HuH-7 (cell line): ENCODE results near the gene TGM5.
"Not testable (repeated sequence)": the region's sequence is repeated elsewhere in the genome, so short reads cannot be mapped to it uniquely, and the experiment has no call there.

Source experiments
- DNase-seq: peaks from one replicate; pipeline ENCODE4 v3.0.0; 2011; ENCODE audit warnings: low spot score

Gene TGM5

GRCh38 chr15:43214592-43215295, 52.0 kb downstream of the TGM5 start:
- DNase-seq = no peak

DNA sequence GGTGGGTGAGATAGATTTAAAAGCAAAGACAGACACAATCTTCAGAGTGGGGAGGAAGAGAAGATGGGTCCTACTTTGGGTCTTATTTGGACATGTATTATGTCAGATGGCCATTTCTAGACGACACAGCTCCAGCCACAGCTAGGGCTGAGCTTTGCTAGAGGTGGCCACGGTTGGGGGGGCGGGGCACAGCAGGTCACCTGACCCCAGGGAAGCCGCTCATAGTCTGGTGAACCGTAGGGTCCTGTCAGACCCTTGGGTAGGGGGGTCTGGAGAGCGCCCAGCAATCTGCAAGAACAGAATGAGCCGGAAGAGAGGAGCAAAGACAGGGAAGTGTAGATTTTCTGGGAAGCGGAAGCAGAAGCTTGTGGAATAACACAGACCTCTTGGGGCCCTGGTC, 52.6 kb downstream of the TGM5 start:
- DNase-seq = no peak

DNA sequence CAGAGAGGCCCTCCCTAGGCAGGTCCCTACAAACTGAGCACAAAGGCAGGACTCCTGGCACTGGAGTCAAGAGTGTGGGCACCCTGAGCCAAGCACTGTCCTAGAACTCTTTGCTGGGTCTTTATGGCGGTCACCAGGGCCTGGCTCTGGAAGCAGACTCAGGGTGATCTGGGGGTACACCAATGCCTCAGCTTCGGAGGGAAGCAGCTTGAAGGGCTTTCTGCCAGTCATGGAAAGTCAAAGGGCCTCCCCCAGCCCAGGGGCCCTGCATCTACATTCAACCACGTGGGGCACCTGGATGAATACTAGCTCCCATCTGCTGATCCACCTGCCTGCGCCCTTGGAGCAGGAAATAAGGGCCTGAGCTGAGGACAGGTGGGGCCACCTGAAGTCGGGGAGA, 53.3 kb downstream of the TGM5 start:
- no peak for DNase-seq

- no peak for DNase-seq
Observed at GRCh38 chr15:43212951-43213350, 53.8 kb downstream of the TGM5 start.

GRCh38 chr15:43212299-43212698, 54.4 kb downstream of the TGM5 start:
- DNase-seq = no peak

- DNase-seq = no peak
Observed at GRCh38 chr15:43211224-43211735, 55.4 kb downstream of the TGM5 start.

- DNase-seq = no peak
Observed at GRCh38 chr15:43210807-43211206, 55.9 kb downstream of the TGM5 start.

DNA sequence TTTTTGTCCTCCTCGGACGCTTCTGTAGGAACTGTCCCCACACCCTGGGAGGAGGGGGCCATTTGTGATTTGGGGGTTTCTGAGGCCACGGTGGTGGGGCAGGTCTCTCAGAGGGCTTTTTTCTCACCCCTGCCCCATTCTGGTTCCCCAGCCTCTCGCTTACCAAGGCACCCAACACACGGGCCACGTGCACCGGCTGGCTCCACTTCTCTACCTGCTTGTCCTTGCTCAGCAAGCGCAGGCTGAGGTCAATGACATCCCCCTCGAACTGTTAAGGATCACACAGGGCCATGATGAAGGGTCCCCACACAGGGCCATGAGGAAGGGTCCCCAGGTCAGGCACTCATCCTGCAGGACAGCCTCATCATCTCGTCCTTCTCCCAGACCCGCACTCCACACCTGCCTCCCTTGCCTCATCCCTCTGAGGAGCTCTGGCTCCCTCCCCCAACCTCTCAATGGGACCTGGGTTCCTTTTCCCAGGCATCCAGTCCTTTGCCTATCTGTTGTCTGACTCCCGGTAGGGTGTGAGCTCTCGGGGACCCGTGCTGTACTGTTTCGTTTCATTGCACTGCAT, 56.5 kb downstream of the TGM5 start:
- DNase-seq = no peak

- peak; percentile 70 for DNase-seq
Observed at GRCh38 chr15:43209059-43209824, 57.5 kb downstream of the TGM5 start.

DNA sequence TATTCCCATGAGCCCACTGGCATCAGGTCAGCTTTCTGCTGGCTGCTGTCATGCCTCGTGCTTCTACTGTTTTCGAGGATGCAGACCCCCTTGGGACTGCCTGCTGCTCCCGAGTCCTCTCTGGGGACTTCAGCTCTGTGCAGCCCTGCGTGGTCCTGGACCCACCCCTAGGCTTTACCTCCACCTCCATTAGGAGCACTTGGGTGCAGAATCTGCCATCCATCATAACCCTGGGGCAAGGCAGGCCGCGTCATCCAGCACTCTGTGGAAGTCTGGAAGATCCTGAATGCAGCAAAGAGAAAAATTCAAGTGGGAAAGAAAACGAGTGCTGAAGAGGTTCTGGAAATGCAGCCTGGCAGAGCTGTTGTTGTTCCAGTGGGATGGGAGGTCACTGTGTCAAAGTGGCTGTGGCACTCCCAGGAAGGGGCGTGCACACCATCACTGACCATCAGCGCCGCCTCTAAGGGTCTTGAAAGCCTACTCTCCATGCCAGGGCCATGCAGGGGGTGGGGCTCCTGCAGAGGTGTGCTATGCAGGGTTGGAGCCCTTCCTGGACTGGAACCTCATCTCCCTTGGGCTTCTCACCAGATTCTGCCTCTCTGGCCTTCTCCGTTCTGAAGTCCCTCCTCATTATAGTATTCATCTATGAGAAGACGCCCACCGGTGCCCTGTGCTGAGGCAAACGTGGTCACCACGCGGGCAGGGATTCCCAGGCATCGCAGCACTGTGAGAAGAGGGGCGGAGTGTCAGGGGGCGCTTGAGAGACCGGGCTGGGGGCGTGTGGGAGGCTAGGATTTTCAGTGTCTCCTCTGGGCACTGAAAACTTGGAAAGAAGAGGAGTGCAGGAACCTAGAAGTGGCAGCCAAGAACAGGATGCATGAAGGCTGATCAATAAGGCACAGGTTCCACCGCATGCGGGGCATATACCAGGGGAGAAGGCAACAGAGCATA, 58.4 kb downstream of the TGM5 start:
- no peak for DNase-seq

- DNase-seq = no peak
Observed at GRCh38 chr15:43207024-43207423, 59.7 kb downstream of the TGM5 start.

DNA sequence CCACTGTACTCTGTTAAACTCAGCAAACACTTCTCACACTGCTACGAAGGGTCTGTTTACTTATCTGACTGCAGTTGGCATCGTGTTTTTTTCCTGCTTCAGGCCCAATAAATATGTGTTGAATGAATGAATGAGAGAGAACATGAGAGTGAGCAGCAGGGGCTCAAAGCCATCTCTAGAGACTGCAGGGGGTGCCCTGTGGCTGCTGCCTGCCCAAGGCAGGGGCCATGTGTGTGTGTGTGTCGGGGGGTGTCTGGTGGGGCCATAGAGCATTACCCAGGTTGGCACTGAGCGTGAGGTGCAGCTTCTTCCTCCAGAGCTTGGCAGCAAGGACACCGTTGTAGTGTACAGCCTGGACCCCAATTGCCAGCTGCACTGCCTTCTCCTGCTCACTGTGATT, 60.7 kb downstream of the TGM5 start:
- no peak for DNase-seq

DNA sequence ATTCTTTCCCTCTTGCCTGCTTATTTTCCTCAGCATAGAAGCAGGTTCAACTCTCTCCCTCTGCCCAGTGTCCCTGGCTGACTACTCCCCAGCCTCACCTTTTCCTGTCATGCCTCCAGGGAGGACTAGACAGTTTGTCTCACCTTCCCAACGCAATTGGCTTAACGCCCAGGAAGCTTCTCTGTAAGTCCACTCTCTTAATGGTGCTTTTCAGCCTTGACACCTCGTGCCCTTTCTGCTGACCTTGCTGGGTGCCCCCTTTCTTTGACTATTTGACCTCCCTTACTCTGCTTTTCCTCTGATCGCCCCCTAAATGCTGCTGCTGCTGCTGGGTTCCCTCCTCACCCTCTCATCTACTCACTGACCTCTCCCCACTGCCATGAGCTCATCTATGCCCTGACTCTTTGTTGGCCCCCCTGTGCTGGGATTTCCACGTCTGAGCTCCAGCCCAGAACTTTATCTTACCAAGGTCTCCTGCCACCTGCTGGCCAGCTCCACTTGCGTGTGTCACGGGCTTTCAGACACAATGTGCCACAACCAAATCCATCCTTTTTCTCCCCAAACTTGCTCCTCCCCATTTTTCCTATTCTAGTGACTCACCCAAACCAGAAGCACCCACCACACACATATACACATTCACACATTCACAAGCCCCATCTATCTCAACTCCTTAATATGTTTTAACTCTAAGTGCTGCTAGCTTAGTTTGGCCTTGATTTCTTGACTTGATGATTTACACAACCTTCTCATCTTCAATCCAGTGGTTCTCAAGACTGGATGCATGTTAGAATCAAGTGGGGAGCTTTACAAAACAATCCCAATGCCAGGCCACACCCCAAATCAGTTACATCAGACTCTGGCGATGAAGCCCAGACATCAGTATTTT, 62.5 kb downstream of the TGM5 start:
- DNase-seq = peak; percentile 65

- DNase-seq = no peak
Observed at GRCh38 chr15:43199945-43200488, 66.7 kb downstream of the TGM5 start.

DNA sequence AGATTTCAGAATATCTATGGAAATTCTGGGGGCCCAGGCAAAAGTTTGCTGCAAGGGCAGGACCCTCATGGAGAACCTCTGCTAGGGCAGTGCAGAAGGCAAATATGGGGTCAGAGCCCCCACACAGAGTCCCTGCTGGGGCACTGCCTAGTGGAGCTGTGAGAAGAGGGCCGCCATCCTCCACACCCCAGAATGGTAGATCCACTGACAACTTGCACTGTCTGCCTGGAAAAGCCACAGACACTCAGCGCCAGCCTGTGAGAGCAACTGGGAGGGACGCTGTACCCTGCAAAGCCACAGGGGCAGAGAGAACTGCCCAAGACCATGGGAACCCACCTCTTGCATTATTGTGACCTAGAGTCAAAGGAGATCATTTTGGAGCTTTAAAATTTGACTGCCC, 67.7 kb downstream of the TGM5 start:
- DNase-seq = no peak

GRCh38 chr15:43198556-43198955, 68.2 kb downstream of the TGM5 start:
- not testable (repeated sequence) for DNase-seq

DNA sequence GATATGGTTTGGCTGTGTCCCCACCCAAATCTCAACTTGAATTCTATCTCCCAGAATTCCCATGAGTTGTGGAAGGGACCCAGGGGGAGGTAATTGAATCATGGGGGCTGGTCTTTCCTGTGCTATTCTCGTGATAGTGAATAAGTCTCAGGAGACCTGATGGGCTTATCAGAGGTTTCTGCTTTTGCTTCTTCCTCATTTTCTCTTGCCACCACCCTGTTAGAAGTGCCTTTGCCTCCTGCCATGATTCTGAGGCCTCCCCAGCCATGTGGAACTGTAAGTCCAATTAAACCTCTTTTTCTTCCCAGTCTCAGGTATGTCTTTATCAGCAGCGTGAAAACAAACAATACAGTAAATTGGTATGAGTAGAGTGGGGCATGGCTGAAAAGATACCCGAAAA, 69.0 kb downstream of the TGM5 start:
- DNase-seq = not testable (repeated sequence)

GRCh38 chr15:43196760-43197548, 69.8 kb downstream of the TGM5 start:
- DNase-seq = no peak

GRCh38 chr15:43194795-43195194, 71.9 kb downstream of the TGM5 start:
- DNase-seq = no peak

DNA sequence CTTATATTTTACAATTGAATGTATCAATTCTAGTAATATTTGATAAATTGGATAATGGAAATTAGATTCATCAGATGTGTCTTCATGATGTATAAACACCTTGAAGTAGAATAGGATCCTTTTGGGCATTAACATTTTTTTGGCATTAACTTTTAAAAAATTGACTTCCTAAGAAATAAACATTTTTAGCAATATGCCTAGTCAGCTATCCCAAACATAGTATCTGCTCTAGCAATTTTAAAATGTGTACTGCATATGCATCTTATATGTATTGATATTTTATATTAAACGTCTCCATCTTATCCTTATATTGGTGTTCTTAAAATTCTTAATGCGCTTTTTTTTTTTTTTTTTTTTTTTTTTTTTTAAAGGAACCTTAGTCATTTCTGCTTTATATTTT, 73.0 kb downstream of the TGM5 start:
- no peak for DNase-seq
